Activated T-helper 1 cell treated with Interleukin-2 at 50 U/mL for 16 hours (primary cell): Measurements from ENCODE around the gene TMEM163.
"Not testable (repeated sequence)": the region's sequence is repeated elsewhere in the genome, so short reads cannot be mapped to it uniquely, and the experiment has no call there.

Source experiments
- DNase-seq: peaks from one replicate; pipeline ENCODE4 v3.0.0-alpha.2; 2020; ENCODE audit warnings: low read depth

TMEM163 gene

DNA sequence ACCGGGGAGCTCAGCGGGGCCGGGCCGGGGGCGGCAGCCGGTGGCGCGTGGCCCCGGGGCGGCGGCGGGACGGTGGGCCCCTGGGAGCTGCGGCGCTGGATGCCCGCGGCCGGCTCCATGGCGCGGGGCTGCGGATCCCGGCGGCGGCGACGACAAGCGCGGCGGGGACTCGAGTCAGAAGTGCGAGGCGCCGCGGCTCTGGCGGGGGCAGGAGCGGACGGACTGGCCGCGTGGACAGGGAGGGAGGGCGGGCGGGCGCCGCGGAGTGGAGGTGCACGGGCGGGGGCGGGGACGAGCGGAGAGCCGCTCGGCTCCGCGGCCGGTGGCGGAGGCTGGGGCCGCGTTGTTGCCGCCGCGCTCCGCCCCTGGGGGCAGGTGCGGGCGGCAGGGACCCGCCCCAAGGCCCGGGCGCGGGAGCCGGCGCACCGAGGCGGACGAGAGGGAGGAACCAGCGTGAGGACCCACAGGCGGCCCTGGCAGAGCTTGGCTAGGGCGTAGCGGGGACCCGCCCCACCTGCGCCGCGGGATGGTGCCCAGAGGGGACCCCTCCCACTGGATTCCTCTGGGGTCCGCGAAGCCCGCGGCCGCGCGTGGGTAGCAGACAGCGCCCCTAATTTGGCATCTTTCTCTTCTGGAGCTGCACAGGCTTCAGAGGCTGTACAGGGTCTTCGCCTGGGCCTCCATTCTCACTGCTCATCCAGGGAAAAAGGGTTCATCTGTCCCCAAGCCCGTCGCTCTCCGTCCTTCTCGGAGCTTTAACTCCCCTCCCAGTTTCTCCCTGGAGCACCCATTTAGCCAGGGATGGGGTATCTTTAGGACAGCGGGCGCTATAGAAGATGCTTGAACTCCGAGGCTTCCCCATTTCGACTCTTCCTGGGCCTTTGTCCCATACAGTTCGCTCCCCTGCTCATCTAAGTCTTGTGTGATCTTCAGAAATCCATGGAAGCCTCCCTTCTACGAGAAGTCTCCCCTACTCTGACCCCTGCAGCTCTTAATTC, at the start of gene TMEM163:
TSS of gene TMEM163 (minus strand) at position 184 of the 998 bp plus-strand sequence.
- peak; percentile 17 for DNase-seq

DNA sequence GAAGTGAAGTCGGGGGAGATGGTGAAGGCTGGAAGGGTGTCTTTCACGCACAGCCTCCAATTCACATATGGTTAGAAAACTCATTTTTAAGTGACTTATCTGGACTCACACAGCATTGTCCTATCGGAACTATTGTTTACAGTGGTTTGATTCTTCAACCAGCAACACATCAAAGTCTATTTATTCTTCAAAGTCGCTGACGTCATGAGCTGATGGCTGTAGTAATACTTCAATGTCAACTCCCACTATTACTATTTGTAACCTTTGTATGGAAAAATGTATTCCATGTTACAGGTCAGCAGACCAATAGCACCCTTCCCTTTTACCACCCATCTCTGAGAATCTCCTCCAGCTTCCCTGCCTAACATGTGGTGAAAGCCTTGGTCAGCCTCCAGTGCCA, 47.8 kb upstream of the TMEM163 start:
- DNase-seq: no peak

DNA sequence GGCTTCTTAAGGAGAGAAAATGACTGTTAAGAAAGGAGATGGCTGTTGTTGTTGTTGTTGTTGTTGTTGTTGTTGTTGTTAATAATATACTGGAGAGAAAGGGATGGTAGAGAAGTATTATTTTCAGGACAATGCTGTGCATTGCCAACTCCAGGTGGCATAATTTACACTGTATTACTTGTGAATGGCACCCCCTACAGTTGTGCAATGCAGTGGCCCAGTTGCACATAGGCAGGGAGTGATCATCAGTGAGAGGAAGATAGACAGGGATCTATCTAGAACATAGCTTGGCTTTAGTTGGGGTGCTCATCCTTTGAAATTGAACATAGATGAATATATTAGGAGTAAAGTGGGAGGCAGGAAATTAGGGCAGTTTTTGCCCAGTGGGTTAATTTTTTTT, 47.2 kb upstream of the TMEM163 start:
- DNase-seq: no peak

DNA sequence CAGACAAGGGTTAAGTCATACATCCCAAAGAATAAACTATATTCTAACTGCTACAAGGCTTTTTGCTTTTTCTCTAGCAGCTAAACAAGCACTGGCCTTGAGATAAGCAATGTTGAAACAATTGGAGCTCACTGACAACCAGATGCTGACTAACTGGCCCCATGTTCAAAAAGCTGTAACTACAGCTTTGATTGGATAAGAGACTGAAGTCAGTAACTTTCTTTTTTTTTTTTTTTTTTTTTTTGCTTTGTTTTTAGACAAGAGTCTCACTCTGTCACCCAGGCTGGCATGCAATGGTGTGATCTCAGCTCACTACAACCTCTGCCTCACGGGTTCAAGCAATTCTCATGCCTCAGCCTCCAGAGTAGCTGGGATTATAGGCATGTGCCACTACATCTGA, 45.4 kb upstream of the TMEM163 start:
- DNase-seq: no peak

DNA sequence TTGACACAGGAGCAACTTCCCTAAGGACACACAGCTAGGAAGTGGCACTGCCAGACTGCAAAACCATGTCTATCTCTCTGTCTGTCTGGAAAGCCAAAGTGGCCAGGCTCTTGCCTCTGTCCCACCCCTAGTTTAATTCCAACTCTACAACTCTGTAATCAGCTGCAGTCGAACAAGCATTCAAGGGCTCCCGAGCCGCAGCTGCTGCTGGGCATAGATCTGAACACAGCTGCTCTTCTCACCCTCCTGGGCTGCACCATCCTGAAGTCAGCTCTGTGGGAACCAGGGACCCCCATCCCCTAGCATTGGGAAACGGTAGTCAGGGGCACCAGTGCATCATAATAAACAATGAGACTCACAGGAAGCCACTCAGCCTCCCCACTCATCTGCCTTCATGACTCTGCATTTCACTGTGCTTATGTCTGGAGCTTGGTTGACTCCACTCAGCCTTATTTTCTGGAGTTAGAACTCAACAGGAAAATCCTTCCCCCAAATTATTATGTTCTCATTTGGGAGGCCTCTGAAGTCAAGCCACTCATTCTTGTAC, 44.4 kb upstream of the TMEM163 start:
- no peak for DNase-seq

DNA sequence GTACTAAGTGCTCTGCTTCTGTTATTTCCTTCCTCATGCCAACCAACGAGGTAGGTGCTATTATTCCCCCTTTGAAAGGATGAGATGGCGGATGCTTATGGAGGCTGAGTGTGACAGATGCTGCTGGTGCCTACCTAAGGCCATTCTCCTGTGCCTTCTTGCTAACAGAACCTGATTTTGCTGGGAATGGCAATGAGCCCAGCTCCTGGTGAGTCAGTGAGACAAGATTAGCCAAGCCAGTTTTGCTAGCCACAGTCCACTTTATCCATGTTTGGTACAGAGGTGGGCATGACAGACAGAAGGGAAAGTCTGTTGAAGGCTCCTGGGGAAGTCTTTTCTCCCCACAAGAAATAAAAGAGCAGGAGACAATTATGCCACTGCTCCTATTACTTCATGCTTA, 43.7 kb upstream of the TMEM163 start:
- DNase-seq: no peak

DNA sequence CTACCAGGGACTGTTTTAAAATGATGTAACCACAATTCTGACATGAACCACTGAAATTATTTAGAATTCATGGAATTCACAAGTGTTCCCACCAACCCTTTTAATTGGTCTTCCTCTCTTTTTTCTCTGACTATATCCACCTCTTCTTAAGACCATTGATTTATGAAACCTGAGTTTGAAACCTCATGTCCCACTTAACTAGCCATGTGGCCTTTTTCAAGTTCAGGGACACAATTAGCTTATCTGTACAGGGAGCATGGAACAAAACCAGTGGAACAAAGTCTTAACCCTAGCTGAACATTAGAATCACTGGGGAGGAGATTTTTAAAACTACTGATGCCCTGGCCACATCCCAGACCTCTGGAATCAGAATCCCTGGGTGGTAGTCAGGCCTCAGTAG, 41.6 kb upstream of the TMEM163 start:
- no peak for DNase-seq

DNA sequence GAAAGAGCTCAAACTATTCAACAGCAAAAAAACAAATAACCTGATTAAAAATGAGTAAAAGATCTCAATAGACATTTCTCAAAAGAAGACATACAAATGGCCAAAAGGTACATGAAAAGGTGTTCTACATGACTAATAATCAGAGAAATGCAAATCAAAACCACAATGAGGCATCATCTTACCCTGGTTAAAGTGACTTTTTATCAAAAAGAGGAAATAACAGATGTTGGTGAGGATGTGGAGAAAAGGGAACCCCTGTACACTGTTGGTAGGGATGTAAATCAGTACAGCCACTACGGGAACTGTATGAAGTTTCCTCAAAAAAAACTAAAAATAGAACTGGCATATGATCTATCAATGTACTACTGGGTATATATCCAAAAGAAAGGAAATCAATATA, 39.8 kb upstream of the TMEM163 start:
- DNase-seq: no peak

DNA sequence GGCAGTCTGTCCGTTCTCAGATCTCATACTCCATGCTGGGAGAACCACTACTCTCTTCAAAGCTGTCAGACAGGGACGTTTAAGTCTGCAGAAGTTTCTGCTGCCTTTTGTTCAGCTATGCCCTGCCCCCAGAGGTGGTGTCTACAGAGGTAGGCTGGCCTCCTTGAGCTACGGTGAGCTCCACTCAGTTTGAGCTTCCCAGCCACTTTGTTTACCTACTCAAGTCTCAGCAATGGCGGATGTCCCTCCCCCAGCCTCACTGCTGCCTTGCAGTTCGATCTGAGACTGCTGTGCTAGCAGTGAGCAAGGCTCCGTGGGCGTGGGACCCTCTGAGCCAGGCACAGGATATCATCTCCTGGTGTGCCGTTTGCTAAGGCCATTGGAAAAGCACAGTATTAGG, 33.2 kb upstream of the TMEM163 start:
- DNase-seq: not testable (repeated sequence)

DNA sequence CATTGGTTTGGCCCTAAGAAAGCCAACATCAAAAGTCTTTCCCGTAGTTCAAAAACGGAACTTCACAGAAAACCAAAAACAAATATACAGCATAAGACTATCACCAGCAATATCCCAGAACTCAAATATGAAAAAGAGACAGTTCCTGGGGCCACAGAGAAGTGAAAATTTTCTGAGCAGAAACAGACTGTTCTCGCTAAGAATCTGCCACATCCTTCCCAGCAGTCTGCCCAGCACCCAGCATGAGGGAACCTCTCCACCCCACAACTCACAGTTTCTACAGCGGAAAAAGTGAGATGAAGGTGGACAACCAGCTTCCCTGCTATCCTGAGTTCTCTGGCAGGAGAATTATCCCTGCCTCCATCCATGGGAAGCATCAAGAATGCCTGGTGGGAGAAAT, 26.7 kb upstream of the TMEM163 start:
- DNase-seq: no peak

DNA sequence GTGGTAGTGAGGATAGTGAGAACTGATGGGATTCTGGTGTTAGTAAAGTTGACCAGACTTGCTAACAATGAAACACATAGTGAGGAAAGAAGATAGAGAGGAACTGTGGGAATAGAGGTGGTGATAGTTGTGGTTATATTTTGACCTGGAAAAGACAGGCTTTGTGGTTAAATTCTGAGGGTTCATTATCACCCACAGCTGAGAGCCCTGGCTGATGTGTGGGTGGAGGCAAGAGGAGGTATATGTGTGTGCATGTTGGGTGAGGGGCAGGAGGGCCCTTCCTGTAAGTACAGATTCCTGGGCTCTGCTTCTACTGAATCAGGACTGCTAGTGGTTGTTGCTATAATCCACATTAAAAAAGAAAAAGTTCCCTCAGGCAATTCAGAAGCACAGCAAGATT, 26.2 kb upstream of the TMEM163 start:
- DNase-seq: no peak

DNA sequence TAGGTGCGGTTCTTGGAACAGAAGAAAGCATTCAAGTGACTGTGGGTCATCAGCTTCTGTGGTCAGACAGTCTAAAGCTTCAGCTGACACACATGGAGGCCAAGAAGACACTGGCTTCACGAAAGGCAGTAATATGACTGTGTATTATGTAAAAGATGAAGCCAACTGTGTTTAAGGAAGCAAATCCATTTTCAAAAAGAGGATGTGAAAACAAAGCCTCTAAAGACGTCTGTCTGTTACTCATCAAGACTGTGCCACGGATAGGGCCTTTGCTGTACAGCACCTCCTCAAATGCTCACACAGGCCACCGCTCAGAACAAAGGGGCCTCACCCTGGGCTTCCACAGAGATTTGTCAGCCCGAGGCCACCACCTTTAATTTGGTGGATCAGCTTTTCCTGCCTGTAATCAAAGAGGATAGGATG, 21.1 kb upstream of the TMEM163 start:
- DNase-seq: no peak

DNA sequence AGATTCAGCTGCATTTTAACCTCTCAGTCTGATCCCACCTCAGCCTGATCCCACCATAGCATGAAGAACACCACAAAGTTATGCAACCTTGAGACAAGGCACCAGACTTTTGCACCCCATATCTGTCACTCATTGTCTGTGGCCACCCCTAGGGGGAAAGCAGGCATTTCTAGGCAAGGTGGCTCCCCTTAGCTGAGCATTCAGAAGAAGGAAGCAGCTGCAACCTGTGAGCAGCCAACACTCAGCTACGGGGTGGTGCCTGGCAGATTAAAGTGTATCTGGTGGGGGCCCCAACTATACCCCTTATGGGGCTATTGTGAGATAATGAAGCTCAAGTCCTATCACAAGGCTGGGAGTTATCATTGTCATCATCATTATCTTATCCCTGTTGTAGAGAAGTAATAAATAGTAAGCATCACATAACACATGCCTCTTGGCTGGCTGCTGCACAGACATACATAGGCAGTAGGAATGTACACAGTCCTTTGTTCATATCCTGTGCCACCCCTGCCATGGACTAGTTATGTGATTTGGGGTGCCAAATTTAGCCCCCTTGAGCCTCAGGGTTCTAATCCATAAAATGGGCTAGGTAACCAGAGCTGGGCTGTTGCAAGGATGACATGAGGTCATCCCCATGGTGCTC, 20.6 kb upstream of the TMEM163 start:
- no peak for DNase-seq

DNA sequence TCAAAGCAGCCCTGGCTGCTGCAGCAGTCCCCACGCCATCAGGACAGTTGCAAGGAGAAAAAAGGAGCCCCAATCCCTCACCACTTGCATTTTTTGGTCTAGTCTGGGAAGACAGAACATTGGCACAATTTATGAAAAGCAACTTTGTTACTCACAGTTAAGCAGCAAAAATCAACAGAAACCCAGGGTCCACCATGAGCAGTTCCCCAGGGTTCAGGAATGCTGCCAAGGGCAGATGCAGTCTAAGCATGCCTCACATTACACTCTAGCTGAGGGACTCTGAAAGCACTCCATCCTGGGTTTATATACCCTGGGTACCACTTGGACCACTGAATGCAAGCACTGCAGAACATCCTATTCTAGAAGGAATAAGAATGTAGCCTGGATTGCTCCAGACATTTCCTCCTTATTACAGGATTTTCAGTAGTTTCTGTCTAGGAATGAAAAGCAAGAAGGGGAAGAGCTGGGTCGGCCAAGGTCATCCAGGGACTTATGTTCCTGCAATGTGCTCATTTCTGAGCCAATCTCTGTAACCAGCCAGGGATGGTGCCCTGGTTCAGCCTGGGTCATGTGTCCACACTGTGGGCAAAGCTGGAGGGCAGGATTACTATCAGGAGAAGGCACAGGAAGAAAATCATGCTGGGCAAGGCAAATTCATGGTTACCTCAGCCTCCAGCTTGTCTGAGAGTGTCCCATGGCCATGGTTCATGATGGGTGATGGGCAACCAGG, 19.5 kb upstream of the TMEM163 start:
- no peak for DNase-seq

DNA sequence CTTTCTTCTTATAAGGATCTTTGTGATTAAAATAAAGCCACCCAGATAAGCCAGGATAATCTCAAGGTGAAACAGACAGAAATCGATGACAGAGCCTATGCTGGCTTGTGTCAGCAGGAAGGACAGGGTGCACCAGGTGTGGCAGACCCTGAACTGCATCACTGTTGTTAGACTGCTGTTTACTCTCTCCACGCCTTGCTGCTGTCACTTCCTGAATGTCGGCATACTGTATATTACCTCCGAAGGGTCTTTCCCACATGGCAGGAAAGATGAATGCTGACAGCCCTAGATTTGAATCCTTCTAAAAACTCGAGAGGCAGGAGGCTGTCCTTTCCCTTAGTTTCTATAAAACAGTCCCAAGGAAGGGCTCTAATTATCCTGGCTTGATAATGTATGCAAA, 18.9 kb upstream of the TMEM163 start:
- DNase-seq: no peak

DNA sequence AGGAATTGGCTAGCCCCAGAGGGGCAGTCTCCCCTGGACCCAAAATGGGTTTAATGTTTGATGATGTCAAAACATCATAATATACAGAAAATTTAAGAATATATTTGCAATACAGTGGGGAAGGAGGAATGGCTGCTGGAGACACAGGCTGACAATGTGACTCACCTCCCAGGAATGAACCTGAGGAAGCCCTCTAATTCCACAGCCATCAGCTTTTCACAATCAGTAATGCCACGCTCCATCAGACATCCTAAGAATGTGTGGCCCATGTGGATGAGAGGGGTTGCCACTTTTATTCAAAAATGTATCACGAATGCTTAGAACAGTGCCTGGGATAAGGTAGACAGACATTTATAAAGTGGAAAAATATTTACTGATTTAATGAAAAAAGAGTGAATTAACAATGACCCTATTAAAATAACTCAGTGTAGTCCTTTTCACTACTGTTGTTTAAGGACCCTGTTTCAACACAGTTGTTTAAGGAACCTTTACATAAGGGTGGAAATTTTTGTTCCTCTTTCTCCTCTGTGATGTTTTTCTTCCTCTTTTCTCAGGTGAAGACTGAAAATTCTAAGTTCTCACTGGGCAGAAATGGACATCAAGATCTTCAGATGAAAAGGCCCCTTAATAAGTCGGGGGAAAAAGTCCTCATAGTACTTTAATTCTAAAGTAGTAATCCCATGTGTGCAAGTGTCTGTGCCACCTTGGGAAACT, 17.5 kb upstream of the TMEM163 start:
- no peak for DNase-seq

DNA sequence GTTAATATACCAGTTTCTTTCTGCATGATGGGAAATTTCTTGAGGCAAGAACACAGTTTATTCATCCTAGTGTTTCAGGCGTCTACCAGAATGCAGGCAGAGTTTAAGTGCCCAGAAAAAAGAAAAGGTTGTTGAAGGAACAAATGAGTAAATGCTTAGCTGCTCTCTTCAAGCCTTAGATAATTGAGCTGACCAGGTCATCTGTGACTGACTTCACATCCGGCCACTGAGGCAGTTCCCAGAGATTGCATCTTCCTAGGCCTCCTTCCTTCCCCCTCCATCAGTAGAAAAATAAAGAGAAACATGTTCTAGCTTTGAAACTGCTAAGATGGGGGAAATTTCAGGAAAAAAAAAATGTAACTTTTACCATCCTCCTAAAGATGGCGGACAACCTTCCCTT, 9.4 kb upstream of the TMEM163 start:
- DNase-seq: no peak

DNA sequence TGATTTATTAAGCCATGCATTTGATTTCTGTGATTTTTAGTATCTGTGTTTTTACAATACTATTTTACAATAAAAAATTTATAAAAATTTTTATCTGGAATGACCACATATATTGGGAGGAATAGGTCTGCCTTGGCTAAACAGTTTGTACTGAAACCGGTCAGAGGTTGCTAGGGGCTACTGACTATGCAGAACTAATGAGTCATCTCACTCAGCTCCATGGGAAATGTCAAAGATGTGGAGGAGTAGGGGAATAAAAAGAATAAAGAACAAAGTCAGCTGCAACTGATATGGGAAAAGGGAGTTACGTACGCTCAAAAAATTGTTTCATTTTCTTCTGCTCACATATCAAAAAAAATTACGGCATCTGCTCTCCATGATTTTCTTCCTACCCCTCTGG, 8.6 kb upstream of the TMEM163 start:
- no peak for DNase-seq

DNA sequence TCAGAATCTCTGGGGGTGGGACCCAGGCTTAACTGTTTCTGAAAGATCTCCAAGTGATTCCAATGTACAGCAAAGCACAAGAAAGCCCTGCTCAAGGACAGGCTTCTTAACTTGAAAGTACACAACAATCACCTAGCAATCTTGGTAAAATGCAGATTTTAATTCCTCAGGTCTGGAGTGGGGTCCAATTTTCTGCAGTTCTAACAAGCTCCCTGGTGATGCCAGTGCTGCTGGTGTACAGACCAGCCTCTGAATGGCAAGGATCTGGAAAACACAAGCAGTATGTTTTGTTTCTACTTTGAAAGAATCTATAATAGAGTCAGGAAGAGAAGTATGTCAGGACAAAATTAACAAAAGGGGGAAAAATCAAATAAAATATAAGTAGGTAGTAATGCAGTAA, 7.8 kb upstream of the TMEM163 start:
- DNase-seq: no peak

DNA sequence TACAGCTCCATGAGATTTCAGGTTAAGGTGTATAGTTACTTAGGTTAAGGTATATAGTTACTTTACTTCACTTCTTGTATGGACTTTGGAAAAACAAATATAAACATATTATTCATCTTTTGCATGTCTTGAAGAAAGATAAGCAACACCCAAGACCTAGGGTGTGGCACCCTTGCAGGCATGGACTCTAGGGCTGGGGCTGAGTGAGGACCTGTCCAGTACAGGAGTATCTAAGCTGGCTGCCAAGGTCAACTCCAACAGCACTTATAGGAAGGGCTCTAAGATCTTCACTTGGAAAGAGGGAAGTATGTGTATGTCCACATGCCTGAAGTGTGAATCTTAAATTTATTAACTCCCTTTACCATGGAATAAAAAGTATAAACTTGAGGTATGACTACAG, 7.1 kb upstream of the TMEM163 start:
- no peak for DNase-seq

DNA sequence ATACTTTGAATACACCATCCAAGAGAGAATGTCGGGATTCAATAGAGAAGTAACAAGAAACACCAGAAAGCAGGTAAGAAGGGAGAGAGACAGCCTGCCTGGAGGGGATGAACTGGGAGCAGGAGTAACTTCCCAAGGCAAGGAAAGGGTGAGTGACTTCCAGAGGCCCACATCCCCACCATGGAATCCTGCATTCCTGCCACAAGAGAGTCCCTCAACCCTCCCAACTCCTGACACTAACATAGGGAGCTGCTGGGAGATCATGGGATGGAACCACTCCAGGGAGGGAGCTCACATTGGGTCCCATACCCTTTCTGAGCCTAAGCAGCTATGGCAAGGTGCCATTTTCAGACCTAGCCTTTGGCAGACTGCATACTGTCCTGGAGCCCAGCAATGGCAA, 5.5 kb upstream of the TMEM163 start:
- DNase-seq: no peak

DNA sequence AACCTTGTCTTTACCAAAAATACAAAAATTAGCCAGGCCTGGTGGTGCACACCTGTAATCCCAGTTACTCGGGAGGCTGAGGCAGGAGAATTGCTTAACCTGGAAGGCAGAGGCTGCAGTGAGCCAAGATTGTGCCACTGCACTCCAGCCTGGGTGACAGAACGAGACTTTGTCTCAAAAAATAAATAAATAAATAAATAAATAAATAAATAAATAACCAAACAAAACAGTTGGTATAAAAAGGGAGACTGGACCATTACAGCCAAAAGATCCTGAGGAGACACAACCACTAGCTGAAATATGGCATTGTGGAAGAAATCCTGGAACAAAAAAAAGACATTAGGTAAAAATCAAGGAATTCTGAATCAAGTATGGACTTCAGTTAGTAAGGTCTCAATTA, 4.9 kb upstream of the TMEM163 start:
- DNase-seq: not testable (repeated sequence)
